ENCODE results near the gene CAMSAP1.

Gene CAMSAP1

DNA sequence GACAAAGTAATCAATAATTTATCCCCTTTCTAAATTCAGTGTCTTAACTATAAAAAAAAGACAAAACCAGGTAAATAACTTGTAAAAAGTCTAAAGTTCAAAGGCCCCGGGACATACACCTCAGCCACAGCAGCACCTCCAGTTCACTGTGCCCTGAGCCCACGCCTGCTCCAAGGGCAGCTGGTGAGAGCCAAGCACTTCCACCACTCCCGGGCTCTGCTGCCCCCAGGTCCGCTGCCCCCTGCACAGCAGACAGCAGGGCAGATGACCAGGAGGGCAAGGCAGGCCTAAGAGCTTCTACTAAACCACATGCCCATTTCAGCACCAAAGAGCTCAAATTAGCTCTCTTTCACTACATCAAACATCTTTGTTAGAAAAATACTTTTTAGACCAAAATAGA, 91.9 kb downstream of the CAMSAP1 start:
- DNase-seq (ENCODE audit: low read depth, low spot score): no peak

- no peak for DNase-seq (ENCODE audit: low read depth, low spot score)
These were observed 92.8 kb downstream of the CAMSAP1 start for GRCh38 chr9:135814421-135815095.

DNA sequence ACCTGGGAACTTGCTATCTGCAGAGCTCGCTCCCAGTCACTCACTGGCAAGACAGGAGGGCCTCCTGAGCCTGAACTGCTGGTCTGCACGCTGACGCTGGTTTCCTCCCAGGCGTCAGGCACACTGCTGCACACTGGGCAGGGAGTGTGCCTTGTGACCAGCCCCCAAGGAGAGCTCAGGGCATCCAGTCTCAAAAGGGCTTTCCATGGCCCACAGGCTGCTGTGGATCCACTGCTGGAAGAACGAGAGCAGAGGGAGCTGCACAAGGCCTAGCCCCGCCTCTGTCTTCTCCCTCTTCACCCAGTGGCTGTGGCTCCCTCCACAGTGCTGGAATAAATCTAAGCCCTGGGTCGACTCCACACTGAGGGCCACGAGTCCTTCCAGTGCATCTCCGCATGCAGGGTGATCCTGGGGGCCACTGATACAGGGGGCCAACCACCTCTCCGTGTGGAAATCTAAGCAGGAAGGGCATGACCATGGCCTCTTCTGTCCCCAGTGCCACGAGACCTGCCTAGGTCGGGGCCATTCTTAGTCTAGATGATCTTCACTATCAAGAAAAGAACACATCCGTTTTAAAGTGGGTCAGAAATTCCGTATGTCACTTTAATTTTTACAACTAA, 93.6 kb downstream of the CAMSAP1 start:
- DNase-seq (ENCODE audit: low read depth, low spot score): no peak

DNA sequence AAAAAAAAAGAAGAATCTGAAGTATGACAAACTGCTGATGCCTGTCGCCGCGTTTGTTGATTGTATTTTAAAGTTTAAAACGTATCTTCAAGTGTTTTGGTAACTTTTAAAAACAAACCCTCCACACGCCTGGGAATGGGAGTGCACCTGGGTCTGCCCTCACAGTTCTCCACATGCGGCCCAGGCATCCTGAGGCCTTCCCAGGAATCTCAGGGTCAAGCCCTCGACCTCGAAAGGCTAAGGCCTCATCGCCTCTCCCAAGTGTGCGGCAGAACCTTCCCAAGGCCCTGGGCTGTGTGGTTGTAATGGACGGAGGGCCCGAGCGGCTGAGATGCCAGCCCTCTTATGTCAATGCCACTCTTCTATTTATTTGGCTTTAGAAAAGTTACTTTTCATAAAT, 94.4 kb downstream of the CAMSAP1 start:
- no peak for DNase-seq (ENCODE audit: low read depth, low spot score)

- no peak for DNase-seq (ENCODE audit: low read depth, low spot score)
These were observed 95.5 kb downstream of the CAMSAP1 start for GRCh38 chr9:135811801-135812200.

GRCh38 chr9:135810806-135811575, 96.4 kb downstream of the CAMSAP1 start:
- no peak for DNase-seq (ENCODE audit: low read depth, low spot score)

DNA sequence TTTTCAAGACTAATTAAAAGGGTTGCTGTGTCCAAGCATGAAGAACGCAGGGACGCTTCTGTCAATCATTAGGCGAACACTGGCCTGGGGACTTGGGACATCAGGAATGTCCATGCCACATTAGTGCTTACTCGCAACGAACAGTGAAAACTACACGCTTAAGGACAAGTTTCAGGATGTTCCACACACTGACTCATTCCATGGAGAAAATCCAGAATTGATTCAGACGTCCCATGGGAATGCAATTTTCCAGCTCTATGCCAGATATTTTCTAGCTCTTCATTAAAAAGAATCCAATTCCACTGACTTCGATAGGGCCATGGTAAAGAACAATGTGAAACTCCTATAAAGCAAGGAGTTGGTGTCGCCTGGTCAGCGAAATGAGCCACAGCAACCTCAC, 98.2 kb downstream of the CAMSAP1 start:
- no peak for DNase-seq (ENCODE audit: low read depth, low spot score)

DNA sequence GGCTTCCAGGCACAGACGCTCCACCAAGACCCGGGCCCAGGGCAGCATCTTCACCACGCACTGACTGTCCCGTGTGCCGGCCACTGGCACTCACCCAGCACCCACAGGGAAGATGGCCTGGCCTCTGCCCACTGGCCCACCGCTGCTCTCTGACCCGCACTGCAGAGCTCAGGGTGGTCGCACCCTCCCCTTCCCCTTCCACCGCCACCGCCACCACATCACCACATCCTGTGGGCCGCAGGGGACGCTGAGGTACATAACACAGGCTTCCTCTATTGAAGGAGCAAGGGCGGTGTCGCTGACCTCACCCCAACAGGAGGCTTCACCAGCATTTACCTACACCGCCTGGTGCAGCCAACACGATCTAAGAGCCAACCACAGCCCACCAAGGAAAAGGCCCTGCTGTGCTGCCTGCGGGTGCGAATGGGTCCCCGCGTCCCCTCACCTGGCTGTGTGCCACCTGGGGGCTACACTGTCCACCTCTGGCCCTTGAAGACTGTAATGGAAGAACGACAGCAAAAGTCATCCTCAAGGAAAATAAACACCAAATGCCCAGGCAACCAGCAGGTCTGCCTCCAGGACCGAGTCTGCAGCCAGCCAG, 101.8 kb downstream of the CAMSAP1 start:
- DNase-seq (ENCODE audit: low read depth, low spot score): no peak

- no peak for DNase-seq (ENCODE audit: low read depth, low spot score)
These were observed 102.5 kb downstream of the CAMSAP1 start for GRCh38 chr9:135804581-135805421.

- no peak for DNase-seq (ENCODE audit: low read depth, low spot score)
These were observed 103.9 kb downstream of the CAMSAP1 start for GRCh38 chr9:135803441-135803840.

DNA sequence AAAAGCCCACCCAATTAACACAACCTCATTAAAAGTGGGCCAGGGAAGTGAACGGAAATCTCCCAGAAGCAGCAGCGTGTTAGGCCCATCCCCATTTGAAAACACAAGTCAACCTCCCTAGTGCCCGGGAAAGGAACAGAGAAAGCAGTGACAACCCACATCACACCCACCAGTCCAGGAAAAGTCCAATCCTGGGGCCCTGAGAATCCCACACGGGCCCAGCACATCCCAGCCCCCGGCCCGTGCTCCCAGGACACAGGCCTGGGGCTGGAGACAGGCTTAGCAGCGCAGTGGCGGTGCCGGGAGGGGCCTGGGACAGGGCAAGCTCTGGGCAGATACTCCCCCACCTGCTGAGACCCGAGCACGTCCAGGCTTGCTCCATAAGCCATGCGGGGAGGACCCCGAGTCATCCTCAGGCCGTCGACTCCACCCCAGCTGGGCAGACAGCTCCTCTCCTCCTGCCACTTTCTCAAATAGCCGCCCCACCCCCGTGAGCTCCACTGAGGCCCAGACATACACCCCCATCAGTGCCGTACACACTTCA, 104.4 kb downstream of the CAMSAP1 start:
- no peak for DNase-seq (ENCODE audit: low read depth, low spot score)

GRCh38 chr9:135801070-135801469, 106.3 kb downstream of the CAMSAP1 start:
- DNase-seq (ENCODE audit: low read depth, low spot score): no peak

DNA sequence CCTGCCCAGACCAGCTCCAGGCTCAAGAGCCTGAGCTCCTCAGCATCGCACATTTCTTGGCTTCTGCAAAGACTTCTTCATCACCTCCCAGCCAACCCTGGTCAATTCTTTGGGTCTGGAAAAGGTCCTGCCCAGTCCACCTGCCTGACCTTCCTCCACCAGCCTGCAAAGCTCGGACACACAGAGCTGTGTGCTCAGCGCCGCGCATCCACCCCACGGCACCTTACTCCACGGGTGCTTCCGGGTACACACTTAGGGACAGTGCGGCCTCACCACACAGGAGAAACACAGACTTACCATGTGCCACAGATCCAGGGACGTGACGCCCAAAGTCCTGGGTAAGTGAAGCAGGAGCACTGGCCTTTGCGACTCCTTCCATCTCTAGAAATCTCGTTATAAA, 108.1 kb downstream of the CAMSAP1 start:
- DNase-seq (ENCODE audit: low read depth, low spot score): no peak

GRCh38 chr9:135798263-135798585, 109.1 kb downstream of the CAMSAP1 start:
- DNase-seq (ENCODE audit: low read depth, low spot score): no peak

DNA sequence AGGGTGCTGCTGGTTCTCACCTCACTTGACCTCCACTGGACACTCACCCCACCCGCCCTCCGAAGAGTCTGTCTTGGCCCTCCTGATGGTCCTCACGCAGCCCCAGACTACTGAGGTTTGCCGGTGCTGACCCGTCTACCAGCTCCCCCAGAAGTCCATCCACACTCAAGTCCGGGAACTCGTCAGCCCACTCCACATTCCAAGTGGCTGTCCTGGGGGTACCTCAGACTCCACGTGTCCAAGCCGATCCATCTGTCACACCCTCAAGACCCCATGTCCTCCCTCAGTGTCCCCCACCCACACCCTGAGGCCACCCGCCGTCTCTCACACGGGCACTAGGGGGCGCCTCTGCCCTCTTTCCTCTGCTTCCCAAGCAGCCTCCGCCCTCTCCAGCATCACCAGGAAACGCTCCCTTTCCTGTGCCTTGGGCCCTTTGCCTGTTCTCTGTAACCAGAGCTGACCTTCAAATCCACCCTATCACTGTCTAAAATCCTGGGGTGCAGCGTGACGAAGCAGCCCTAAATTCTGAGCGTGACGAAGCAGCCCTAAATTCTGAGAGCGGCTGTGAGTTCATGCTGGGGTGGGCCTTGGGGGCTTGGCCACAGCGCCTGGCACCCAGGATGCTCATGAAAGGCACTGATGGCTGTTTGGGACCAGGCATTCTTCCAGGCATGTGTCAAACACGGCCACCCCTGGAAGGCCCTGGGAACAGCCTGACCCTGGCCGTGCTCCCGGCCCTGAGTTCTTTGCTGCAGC, 109.7 kb downstream of the CAMSAP1 start:
- DNase-seq (ENCODE audit: low read depth, low spot score): no peak

GRCh38 chr9:135796784-135797485, 110.4 kb downstream of the CAMSAP1 start:
- no peak for DNase-seq (ENCODE audit: low read depth, low spot score)

GRCh38 chr9:135795391-135795790, 112.0 kb downstream of the CAMSAP1 start:
- no peak for DNase-seq (ENCODE audit: low read depth, low spot score)

DNA sequence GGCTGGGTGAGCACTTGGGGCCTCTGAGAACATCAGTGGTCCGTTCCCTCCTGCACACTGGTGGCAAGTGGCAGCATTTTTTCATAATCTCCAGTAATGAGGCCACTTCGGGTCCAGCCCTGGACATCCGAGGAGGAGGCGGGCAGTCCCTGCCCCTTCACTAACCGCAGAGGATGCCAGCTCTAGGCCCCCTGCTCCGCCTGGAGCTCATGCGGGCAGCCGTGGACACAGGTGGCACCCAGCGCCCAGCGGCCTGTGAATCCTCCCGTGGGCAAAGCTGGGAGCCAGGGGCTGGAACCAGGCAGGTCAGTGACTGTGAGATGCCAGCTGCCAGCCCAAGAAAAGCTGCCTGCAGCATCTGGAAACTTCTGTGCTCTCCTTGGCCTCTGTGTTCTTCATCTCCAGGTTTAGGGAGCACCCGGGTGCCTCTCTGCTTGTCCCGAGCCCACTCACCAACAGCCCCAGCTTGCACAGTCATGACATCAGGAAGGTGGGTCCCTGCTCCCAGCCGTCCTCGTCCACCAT, 112.9 kb downstream of the CAMSAP1 start:
- DNase-seq (ENCODE audit: low read depth, low spot score): no peak

DNA sequence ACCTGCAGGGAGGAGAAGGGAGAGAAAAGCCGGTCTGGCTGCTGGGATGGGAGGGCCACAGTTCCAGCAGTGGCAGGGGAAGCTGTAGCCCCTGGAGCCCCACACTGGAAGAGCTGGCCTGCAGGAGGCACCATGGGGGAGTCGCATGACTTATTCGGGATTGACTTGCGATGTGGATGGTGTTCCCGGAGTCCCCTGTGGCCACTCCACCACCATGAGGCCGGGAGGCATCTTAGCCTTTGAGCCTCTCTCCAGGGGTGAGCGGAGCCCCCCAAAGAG, 113.3 kb downstream of the CAMSAP1 start:
- DNase-seq (ENCODE audit: low read depth, low spot score): no peak

All from activated CD4-positive, CD25-positive, alpha-beta regulatory T cell treated with anti-CD3 and anti-CD28 coated beads, Interleukin-2, amount 50 U/mL, for 16 hours (primary cell).